GM23338 (cell line): ENCODE results near the gene PTBP3. TPM values are rescaled to one million over a fixed set of nuclear protein-coding genes. Genes with fewer than 3 reads are reported as not detected.

ENCODE experiments used
- ATAC-seq: fragments of 200-7000 bp; cut with Tn5 transposase; 3 replicates; pipeline ENCODE4 v1.9.1; 2020
- DNase-seq: peaks from one replicate; pipeline ENCODE4 v3.0.0-alpha.2; 2015; ENCODE audit warnings: low spot score
- H2AFZ ChIP-seq: fragments of 200-600 bp; sonication (generic); 2 replicates; pipeline ENCODE4 v1.8.0; 2016; ENCODE audit warnings: antibody characterized with exemption, mild to moderate bottlenecking, moderate library complexity
- H3F3A ChIP-seq: fragments of 200-600 bp; sonication (generic); replicated peaks from 2 replicates; pipeline ENCODE4 v1.8.0; 2017; ENCODE audit warnings: antibody characterized with exemption, mixed run types, low read depth
- H3K27ac ChIP-seq: fragments of 200-600 bp; sonication (generic); 2 replicates; pipeline ENCODE4 v1.6.1; 2016; ENCODE audit warnings: low read depth
- H3K27me3 ChIP-seq: fragments of 200-600 bp; sonication (generic); 2 replicates; pipeline ENCODE4 v1.8.0; 2016; ENCODE audit warnings: mild to moderate bottlenecking, mixed run types, moderate library complexity; ENCODE audit not compliant: insufficient read depth
- H3K36me3 ChIP-seq: fragments of 200-600 bp; sonication (generic); 2 replicates; pipeline ENCODE4 v1.8.0; 2016; ENCODE audit warnings: mild to moderate bottlenecking; ENCODE audit not compliant: insufficient read depth
- H3K4me1 ChIP-seq: fragments of 200-600 bp; sonication (generic); 2 replicates; pipeline ENCODE4 v1.8.0; 2016; ENCODE audit warnings: mild to moderate bottlenecking, moderate library complexity; ENCODE audit not compliant: insufficient read depth
- H3K4me2 ChIP-seq: fragments of 200-600 bp; sonication (generic); 2 replicates; pipeline ENCODE4 v1.7.1; 2017; ENCODE audit warnings: mixed run types
- H3K4me3 ChIP-seq: fragments of 200-600 bp; sonication (generic); 2 replicates; pipeline ENCODE4 v1.6.1; 2016; ENCODE audit warnings: mixed run types
- H3K79me2 ChIP-seq: fragments of 200-600 bp; sonication (generic); replicated peaks from 2 replicates; pipeline ENCODE4 v1.8.0; 2017; ENCODE audit warnings: mild to moderate bottlenecking; ENCODE audit not compliant: insufficient read depth
- H3K9me2 ChIP-seq: fragments of 200-600 bp; sonication (generic); 2 replicates; pipeline ENCODE4 v1.8.0; 2017; ENCODE audit not compliant: insufficient read depth
- H4K20me1 ChIP-seq: fragments of 200-600 bp; sonication (generic); replicated peaks from 2 replicates; pipeline ENCODE4 v1.8.0; 2017; ENCODE audit warnings: mild to moderate bottlenecking; ENCODE audit not compliant: insufficient read depth
- H3K27ac Mint-ChIP-seq: 2 replicates; pipeline ENCODE4 v1.8.0; 2020; ENCODE audit warnings: inconsistent platforms, mild to moderate bottlenecking, moderate library complexity, mixed read lengths
- H3K27me3 Mint-ChIP-seq: 3 replicates; pipeline ENCODE4 v1.8.0; 2022; ENCODE audit warnings: low read depth, mild to moderate bottlenecking, moderate library complexity, mixed read lengths, inconsistent platforms; ENCODE audit not compliant: insufficient read depth, poor library complexity
- H3K36me3 Mint-ChIP-seq: 3 replicates; pipeline ENCODE4 v1.8.0; 2021; ENCODE audit warnings: low read depth, mild to moderate bottlenecking, inconsistent platforms, moderate library complexity, mixed read lengths
- H3K4me1 Mint-ChIP-seq: 3 replicates; pipeline ENCODE4 v1.8.0; 2020; ENCODE audit warnings: mild to moderate bottlenecking, inconsistent platforms, mixed read lengths
- H3K4me3 Mint-ChIP-seq: 3 replicates; pipeline ENCODE4 v1.8.0; 2021; ENCODE audit warnings: moderate library complexity, mild to moderate bottlenecking, inconsistent platforms, mixed read lengths
- H3K9me3 Mint-ChIP-seq: 3 replicates; pipeline ENCODE4 v1.8.0; 2020; ENCODE audit warnings: moderate library complexity, mild to moderate bottlenecking, inconsistent platforms, mixed read lengths
- ETS1 ChIP-seq: IDR thresholded peaks from 2 replicates; pipeline ENCODE4 v1.6.1; 2016; ENCODE audit warnings: antibody characterized with exemption
- EZH2 ChIP-seq: fragments of 200-600 bp; sonication (generic); IDR thresholded peaks from one replicate; pipeline ENCODE4 v1.8.0; 2017; ENCODE audit warnings: antibody characterized with exemption, mild to moderate bottlenecking, low read depth; ENCODE audit not compliant: unreplicated experiment
- EZH2phosphoT487 ChIP-seq: fragments of 200-600 bp; sonication (generic); IDR thresholded peaks from one replicate; pipeline ENCODE4 v1.8.1; 2018; ENCODE audit warnings: antibody characterized with exemption; ENCODE audit not compliant: unreplicated experiment
- JUNB ChIP-seq: IDR thresholded peaks from one replicate; pipeline ENCODE4 v1.6.1; 2016; ENCODE audit warnings: antibody characterized with exemption; ENCODE audit not compliant: unreplicated experiment
- NANOG ChIP-seq: IDR thresholded peaks from 2 replicates; pipeline ENCODE4 v1.6.1; 2016; ENCODE audit warnings: antibody characterized with exemption, borderline replicate concordance
- POLR2AphosphoS5 ChIP-seq: IDR thresholded peaks from 2 replicates; pipeline ENCODE4 v1.6.1; 2016; ENCODE audit warnings: antibody characterized with exemption, low read depth
- STAT1 ChIP-seq: IDR thresholded peaks from one replicate; pipeline ENCODE4 v1.6.1; 2016; ENCODE audit warnings: antibody characterized with exemption; ENCODE audit not compliant: unreplicated experiment
- ZNF331 ChIP-seq: fragments of 250-450 bp; sonication (Bioruptor Pico); IDR thresholded peaks from 2 replicates; pipeline ENCODE4 v1.5.0; 2020; ENCODE audit warnings: low read depth, mild to moderate bottlenecking, moderate library complexity
- polyA plus RNA-seq: library from polyadenylated mRNA; unstranded; fragments of >200 nt; fragmentation: Nextera tagmentation; extraction: Ambion mirVana; gene quantifications from 2 replicates; pipeline ENCODE4 v1.2.1, GENCODE V29; 2016
- total RNA-seq: library from RNA; depleted of rRNA; stranded (reverse); fragments of >200 nt; shearing (Covaris generic); gene quantifications from 2 replicates; pipeline ENCODE4 v1.2.3, GENCODE V29; 2014
- TF ChIP-seq, protein P1 (sequence below): fragments of 250-450 bp; sonication (Bioruptor Pico); IDR thresholded peaks from 2 replicates; pipeline ENCODE4 v1.5.0; 2020; ENCODE audit warnings: mild to moderate bottlenecking, moderate library complexity
- TF ChIP-seq, protein P2 (sequence below), 2 experiments: fragments of 200-600 bp in 1 of 2; sonication (generic) in 1 of 2; conservative IDR thresholded peaks; 2 replicates each; pipeline versions ENCODE4 v1.5.1 to v1.6.1; 2016 to 2017; ENCODE audit warnings: antibody characterized with exemption in 2 of 2, low read depth in 2 of 2, mild to moderate bottlenecking in 2 of 2, moderate library complexity in 1 of 2

Gene PTBP3
- total and polyA plus RNA-seq, 2 experiments from 2014 or later = 20.0 to 92.9 TPM

DNA sequence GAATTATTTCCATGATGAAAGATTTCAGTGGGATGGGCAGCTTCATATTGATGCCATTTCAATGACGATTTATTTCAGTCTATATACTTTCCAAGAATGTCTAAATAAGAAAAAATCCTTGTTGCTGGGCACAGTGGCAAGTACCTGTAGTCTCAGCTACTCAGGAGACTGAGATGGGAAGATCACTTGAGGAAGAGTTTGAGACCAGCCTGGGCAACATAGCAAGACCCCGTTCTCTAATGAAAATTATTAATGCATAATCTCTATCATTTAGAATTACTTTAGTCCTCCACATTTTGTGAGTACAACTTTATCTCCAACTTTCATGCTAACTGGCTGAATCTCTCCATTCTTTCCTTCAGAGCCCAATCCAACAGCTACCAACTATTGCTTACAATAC, 52.5 kb downstream of the PTBP3 start:
- Histone ChIP-seq H3K4me3 (no peak overlapping the region), H4K20me1 (0 out of 2 replicates have a peak, but pooled peaks cover 10% of the 10 kb centered on the region), H3K36me3 (no peaks in the 10 kb centered on the region), H3K79me2 (peaks cover 37% of the 10 kb centered on the region), H3K27ac (no peak overlapping the region), H3K4me1 (peaks cover 7% of the 10 kb centered on the region; the same call in 1 of the 2 replicates), H3K9me2 (no peaks in the 10 kb centered on the region), H3K4me2 (no peak overlapping the region), H2AFZ (no peak overlapping the region), H3F3A (no peaks in the 10 kb centered on the region), H3K27me3 (no peaks in the 10 kb centered on the region)
- TF ChIP-seq ETS1 = no peak
- no peak for TF ChIP-seq ZNF331 (CRISPR knock-in tag)
- no peak for TF ChIP-seq EZH2
- no peak for TF ChIP-seq STAT1
- no peak for TF ChIP-seq POLR2AphosphoS5
- TF ChIP-seq, protein P1, sequence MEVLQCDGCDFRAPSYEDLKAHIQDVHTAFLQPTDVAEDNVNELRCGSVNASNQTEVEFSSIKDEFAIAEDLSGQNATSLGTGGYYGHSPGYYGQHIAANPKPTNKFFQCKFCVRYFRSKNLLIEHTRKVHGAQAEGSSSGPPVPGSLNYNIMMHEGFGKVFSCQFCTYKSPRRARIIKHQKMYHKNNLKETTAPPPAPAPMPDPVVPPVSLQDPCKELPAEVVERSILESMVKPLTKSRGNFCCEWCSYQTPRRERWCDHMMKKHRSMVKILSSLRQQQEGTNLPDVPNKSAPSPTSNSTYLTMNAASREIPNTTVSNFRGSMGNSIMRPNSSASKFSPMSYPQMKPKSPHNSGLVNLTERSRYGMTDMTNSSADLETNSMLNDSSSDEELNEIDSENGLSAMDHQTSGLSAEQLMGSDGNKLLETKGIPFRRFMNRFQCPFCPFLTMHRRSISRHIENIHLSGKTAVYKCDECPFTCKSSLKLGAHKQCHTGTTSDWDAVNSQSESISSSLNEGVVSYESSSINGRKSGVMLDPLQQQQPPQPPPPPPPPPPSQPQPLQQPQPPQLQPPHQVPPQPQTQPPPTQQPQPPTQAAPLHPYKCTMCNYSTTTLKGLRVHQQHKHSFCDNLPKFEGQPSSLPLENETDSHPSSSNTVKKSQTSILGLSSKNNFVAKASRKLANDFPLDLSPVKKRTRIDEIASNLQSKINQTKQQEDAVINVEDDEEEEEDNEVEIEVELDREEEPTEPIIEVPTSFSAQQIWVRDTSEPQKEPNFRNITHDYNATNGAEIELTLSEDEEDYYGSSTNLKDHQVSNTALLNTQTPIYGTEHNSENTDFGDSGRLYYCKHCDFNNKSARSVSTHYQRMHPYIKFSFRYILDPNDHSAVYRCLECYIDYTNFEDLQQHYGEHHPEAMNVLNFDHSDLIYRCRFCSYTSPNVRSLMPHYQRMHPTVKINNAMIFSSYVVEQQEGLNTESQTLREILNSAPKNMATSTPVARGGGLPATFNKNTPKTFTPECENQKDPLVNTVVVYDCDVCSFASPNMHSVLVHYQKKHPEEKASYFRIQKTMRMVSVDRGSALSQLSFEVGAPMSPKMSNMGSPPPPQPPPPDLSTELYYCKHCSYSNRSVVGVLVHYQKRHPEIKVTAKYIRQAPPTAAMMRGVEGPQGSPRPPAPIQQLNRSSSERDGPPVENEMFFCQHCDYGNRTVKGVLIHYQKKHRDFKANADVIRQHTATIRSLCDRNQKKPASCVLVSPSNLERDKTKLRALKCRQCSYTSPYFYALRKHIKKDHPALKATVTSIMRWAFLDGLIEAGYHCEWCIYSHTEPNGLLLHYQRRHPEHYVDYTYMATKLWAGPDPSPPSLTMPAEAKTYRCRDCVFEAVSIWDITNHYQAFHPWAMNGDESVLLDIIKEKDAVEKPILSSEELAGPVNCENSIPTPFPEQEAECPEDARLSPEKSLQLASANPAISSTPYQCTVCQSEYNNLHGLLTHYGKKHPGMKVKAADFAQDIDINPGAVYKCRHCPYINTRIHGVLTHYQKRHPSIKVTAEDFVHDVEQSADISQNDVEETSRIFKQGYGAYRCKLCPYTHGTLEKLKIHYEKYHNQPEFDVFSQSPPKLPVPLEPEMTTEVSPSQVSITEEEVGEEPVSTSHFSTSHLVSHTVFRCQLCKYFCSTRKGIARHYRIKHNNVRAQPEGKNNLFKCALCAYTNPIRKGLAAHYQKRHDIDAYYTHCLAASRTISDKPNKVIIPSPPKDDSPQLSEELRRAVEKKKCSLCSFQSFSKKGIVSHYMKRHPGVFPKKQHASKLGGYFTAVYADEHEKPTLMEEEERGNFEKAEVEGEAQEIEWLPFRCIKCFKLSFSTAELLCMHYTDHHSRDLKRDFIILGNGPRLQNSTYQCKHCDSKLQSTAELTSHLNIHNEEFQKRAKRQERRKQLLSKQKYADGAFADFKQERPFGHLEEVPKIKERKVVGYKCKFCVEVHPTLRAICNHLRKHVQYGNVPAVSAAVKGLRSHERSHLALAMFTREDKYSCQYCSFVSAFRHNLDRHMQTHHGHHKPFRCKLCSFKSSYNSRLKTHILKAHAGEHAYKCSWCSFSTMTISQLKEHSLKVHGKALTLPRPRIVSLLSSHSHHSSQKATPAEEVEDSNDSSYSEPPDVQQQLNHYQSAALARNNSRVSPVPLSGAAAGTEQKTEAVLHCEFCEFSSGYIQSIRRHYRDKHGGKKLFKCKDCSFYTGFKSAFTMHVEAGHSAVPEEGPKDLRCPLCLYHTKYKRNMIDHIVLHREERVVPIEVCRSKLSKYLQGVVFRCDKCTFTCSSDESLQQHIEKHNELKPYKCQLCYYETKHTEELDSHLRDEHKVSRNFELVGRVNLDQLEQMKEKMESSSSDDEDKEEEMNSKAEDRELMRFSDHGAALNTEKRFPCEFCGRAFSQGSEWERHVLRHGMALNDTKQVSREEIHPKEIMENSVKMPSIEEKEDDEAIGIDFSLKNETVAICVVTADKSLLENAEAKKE = no peak
- no peak for TF ChIP-seq JUNB
- no peak for TF ChIP-seq NANOG
- no peak for TF ChIP-seq EZH2phosphoT487
- TF ChIP-seq, protein P2, sequence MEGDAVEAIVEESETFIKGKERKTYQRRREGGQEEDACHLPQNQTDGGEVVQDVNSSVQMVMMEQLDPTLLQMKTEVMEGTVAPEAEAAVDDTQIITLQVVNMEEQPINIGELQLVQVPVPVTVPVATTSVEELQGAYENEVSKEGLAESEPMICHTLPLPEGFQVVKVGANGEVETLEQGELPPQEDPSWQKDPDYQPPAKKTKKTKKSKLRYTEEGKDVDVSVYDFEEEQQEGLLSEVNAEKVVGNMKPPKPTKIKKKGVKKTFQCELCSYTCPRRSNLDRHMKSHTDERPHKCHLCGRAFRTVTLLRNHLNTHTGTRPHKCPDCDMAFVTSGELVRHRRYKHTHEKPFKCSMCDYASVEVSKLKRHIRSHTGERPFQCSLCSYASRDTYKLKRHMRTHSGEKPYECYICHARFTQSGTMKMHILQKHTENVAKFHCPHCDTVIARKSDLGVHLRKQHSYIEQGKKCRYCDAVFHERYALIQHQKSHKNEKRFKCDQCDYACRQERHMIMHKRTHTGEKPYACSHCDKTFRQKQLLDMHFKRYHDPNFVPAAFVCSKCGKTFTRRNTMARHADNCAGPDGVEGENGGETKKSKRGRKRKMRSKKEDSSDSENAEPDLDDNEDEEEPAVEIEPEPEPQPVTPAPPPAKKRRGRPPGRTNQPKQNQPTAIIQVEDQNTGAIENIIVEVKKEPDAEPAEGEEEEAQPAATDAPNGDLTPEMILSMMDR (conservative IDR thresholded peaks at IDR 0.05; ENCODE audit: low read depth in 2 of 2) = no peak
- H3K4me1 Mint-ChIP-seq = peaks cover 24% of the 10 kb centered on the region; the same call in 2 of the 3 replicates
- no peak for DNase-seq
- H3K27ac Mint-ChIP-seq = no peak overlapping the region
- H3K4me3 Mint-ChIP-seq = no peak overlapping the region
- peaks cover 34% of the 10 kb centered on the region for H3K36me3 Mint-ChIP-seq
- peaks cover 33% of the 10 kb centered on the region for H3K9me3 Mint-ChIP-seq
- no peak for ATAC-seq
- H3K27me3 Mint-ChIP-seq = peaks cover 2% of the 10 kb centered on the region
